Neural cell (in vitro differentiated cells): Measurements from ENCODE around the gene SPRYD7.

Experiments
- CTCF ChIP-seq: fragments of 450-650 bp; IDR thresholded peaks from 2 replicates; pipeline ENCODE4 v1.5.1; 2014; ENCODE audit warnings: antibody characterized with exemption, mild to moderate bottlenecking, moderate library complexity; ENCODE audit not compliant: poor library complexity, severe bottlenecking
- EP300 ChIP-seq: fragments of 450-650 bp; conservative IDR thresholded peaks from 2 replicates; pipeline ENCODE4 v1.6.1; 2014; ENCODE audit warnings: antibody characterized with exemption, mild to moderate bottlenecking, moderate library complexity; ENCODE audit not compliant: poor library complexity, severe bottlenecking
- EZH2 ChIP-seq: fragments of 200-600, 300-800 bp; shearing (Covaris generic), sonication (generic); IDR thresholded peaks from 2 replicates; pipeline ENCODE4 v1.6.1; 2014; ENCODE audit warnings: antibody characterized with exemption, low read length, borderline replicate concordance, mild to moderate bottlenecking; ENCODE audit not compliant: insufficient read depth, poor library complexity, severe bottlenecking
- MXI1 ChIP-seq: fragments of 450-650 bp; conservative IDR thresholded peaks from 2 replicates; pipeline ENCODE4 v1.6.1; 2014; ENCODE audit warnings: antibody characterized with exemption, mild to moderate bottlenecking; ENCODE audit not compliant: poor library complexity, severe bottlenecking
- RAD21 ChIP-seq: fragments of 450-650 bp; conservative IDR thresholded peaks from 2 replicates; pipeline ENCODE4 v1.6.1; 2014; ENCODE audit warnings: antibody characterized with exemption, mild to moderate bottlenecking, moderate library complexity
- TF ChIP-seq, protein P1 (sequence below): IDR thresholded peaks from 2 replicates; pipeline ENCODE4 v1.6.1; 2012; ENCODE audit warnings: borderline replicate concordance

- TF ChIP-seq CTCF: no peak
- no peak for TF ChIP-seq RAD21
- no peak for TF ChIP-seq EZH2
- TF ChIP-seq MXI1: no peak
- no peak for TF ChIP-seq EP300
- TF ChIP-seq, protein P1, sequence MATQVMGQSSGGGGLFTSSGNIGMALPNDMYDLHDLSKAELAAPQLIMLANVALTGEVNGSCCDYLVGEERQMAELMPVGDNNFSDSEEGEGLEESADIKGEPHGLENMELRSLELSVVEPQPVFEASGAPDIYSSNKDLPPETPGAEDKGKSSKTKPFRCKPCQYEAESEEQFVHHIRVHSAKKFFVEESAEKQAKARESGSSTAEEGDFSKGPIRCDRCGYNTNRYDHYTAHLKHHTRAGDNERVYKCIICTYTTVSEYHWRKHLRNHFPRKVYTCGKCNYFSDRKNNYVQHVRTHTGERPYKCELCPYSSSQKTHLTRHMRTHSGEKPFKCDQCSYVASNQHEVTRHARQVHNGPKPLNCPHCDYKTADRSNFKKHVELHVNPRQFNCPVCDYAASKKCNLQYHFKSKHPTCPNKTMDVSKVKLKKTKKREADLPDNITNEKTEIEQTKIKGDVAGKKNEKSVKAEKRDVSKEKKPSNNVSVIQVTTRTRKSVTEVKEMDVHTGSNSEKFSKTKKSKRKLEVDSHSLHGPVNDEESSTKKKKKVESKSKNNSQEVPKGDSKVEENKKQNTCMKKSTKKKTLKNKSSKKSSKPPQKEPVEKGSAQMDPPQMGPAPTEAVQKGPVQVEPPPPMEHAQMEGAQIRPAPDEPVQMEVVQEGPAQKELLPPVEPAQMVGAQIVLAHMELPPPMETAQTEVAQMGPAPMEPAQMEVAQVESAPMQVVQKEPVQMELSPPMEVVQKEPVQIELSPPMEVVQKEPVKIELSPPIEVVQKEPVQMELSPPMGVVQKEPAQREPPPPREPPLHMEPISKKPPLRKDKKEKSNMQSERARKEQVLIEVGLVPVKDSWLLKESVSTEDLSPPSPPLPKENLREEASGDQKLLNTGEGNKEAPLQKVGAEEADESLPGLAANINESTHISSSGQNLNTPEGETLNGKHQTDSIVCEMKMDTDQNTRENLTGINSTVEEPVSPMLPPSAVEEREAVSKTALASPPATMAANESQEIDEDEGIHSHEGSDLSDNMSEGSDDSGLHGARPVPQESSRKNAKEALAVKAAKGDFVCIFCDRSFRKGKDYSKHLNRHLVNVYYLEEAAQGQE: no peak
Observed at GRCh38 chr13:49977992-49978391, 41.9 kb upstream of the SPRYD7 start.
